ENCODE results near the gene ELL2. TPM values are rescaled to one million over a fixed set of nuclear protein-coding genes. Genes with fewer than 3 reads are reported as not detected.

Gene ELL2
- polyA plus RNA-seq, 1 donor from 2014 or later: 1.4 TPM

DNA sequence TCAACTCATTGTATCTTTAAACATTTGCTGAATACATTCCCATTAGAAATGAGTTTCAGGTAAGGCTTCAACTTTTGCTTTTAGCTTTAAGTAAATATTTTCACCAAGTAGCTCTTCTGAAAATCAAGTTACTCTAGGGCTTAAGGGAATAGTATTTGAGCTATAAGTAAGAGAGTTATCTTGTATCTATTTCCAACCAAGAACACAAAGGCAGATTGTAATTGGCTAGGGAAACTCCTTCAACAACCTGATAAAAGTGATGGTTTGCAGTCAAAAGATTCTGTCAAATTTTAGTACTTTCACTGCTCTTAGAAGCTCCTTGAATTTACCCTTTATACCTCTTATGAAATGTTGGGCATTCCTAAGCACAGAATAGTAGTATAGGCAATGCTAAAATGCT, 13.0 kb downstream of the ELL2 start:
- H4K20me1 ChIP-seq (ENCODE audit: insufficient read depth): no peaks in the 10 kb centered on the region

DNA sequence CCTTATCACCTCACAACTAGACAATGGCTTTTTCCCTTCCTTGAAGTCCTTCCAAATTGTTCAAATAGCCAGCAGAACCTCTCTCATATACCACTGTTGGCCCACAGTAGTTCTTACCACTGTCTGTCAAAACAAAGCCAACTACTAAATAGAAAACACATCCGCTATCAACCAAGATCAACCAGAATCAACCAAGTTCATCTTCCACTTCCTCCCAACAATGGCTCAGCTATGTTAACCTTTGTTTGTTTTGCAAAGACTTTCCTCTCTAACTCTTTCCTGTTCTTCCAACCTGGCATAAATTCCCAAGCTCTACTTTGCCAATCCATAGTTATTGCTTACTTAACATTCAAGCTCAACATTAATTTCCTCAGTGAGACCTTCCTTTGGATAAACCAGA, 15.2 kb downstream of the ELL2 start:
- TF ChIP-seq EZH2 (IDR thresholded peaks at IDR 0.05; ENCODE audit: borderline replicate concordance, insufficient read depth, low read length, poor library complexity, severe bottlenecking) (no peak), RAD21 (conservative IDR thresholded peaks at IDR 0.05) (no peak), TAF1 (IDR thresholded peaks at IDR 0.05; ENCODE audit: low read depth) (no peak), SMC3 (conservative IDR thresholded peaks at IDR 0.05; ENCODE audit: poor library complexity) (no peak), MXI1 (conservative IDR thresholded peaks at IDR 0.05; ENCODE audit: poor library complexity, severe bottlenecking) (no peak), EP300 (conservative IDR thresholded peaks at IDR 0.05; ENCODE audit: poor library complexity, severe bottlenecking) (no peak), POLR2AphosphoS5 (IDR thresholded peaks at IDR 0.05) (no peak)
- TF ChIP-seq, protein P1, sequence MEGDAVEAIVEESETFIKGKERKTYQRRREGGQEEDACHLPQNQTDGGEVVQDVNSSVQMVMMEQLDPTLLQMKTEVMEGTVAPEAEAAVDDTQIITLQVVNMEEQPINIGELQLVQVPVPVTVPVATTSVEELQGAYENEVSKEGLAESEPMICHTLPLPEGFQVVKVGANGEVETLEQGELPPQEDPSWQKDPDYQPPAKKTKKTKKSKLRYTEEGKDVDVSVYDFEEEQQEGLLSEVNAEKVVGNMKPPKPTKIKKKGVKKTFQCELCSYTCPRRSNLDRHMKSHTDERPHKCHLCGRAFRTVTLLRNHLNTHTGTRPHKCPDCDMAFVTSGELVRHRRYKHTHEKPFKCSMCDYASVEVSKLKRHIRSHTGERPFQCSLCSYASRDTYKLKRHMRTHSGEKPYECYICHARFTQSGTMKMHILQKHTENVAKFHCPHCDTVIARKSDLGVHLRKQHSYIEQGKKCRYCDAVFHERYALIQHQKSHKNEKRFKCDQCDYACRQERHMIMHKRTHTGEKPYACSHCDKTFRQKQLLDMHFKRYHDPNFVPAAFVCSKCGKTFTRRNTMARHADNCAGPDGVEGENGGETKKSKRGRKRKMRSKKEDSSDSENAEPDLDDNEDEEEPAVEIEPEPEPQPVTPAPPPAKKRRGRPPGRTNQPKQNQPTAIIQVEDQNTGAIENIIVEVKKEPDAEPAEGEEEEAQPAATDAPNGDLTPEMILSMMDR (IDR thresholded peaks at IDR 0.05; ENCODE audit: poor library complexity, severe bottlenecking): no peak
- TF ChIP-seq, protein P2, sequence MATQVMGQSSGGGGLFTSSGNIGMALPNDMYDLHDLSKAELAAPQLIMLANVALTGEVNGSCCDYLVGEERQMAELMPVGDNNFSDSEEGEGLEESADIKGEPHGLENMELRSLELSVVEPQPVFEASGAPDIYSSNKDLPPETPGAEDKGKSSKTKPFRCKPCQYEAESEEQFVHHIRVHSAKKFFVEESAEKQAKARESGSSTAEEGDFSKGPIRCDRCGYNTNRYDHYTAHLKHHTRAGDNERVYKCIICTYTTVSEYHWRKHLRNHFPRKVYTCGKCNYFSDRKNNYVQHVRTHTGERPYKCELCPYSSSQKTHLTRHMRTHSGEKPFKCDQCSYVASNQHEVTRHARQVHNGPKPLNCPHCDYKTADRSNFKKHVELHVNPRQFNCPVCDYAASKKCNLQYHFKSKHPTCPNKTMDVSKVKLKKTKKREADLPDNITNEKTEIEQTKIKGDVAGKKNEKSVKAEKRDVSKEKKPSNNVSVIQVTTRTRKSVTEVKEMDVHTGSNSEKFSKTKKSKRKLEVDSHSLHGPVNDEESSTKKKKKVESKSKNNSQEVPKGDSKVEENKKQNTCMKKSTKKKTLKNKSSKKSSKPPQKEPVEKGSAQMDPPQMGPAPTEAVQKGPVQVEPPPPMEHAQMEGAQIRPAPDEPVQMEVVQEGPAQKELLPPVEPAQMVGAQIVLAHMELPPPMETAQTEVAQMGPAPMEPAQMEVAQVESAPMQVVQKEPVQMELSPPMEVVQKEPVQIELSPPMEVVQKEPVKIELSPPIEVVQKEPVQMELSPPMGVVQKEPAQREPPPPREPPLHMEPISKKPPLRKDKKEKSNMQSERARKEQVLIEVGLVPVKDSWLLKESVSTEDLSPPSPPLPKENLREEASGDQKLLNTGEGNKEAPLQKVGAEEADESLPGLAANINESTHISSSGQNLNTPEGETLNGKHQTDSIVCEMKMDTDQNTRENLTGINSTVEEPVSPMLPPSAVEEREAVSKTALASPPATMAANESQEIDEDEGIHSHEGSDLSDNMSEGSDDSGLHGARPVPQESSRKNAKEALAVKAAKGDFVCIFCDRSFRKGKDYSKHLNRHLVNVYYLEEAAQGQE (IDR thresholded peaks at IDR 0.05; ENCODE audit: borderline replicate concordance): no peak
- H3F3A ChIP-seq (ENCODE audit: insufficient read depth, low read length, poor library complexity, severe bottlenecking): no peaks in the 10 kb centered on the region
- no peaks in the 10 kb centered on the region for H4K20me1 ChIP-seq (ENCODE audit: insufficient read depth)
- H3K9ac ChIP-seq (ENCODE audit: low read length): no peak overlapping the region
- H3K27me3 ChIP-seq (ENCODE audit: insufficient read depth, low read depth, low read length): no peaks in the 10 kb centered on the region
- no peaks in the 10 kb centered on the region for H3K9me3 ChIP-seq (ENCODE audit: low read length)
- H2AFZ ChIP-seq (ENCODE audit: low read depth, low read length): no peak overlapping the region
- no peak overlapping the region for H3K4me3 ChIP-seq (ENCODE audit: low read length)
- no peak overlapping the region for H3K4me2 ChIP-seq (ENCODE audit: low read length)
- no peak overlapping the region for H3K27ac ChIP-seq (ENCODE audit: low read length)
- H3K36me3 ChIP-seq (ENCODE audit: insufficient read depth, low read length): no peaks in the 10 kb centered on the region
- H3K79me2 ChIP-seq (replicated peaks; ENCODE audit: insufficient read depth, low read length): no peaks in the 10 kb centered on the region
- no peaks in the 10 kb centered on the region for H3K9me2 ChIP-seq (ENCODE audit: insufficient read depth, low read length)

More for the DNA sequence above, 13.0 kb downstream of the ELL2 start:
- no peaks in the 10 kb centered on the region for H3K36me3 ChIP-seq (ENCODE audit: insufficient read depth, low read length)
- H3K27me3 ChIP-seq (ENCODE audit: insufficient read depth, low read depth, low read length): no peaks in the 10 kb centered on the region
- no peaks in the 10 kb centered on the region for H3K9me2 ChIP-seq (ENCODE audit: insufficient read depth, low read length)
- H3K27ac ChIP-seq (ENCODE audit: low read length): no peak overlapping the region
- no peaks in the 10 kb centered on the region for H3F3A ChIP-seq (ENCODE audit: insufficient read depth, low read length, poor library complexity, severe bottlenecking)
- H2AFZ ChIP-seq (ENCODE audit: low read depth, low read length): no peak overlapping the region
- TF ChIP-seq TAF1 (IDR thresholded peaks at IDR 0.05; ENCODE audit: low read depth) (no peak), POLR2AphosphoS5 (IDR thresholded peaks at IDR 0.05) (no peak), SMC3 (conservative IDR thresholded peaks at IDR 0.05; ENCODE audit: poor library complexity) (no peak), RAD21 (conservative IDR thresholded peaks at IDR 0.05) (no peak), EZH2 (IDR thresholded peaks at IDR 0.05; ENCODE audit: borderline replicate concordance, insufficient read depth, low read length, poor library complexity, severe bottlenecking) (no peak), EP300 (conservative IDR thresholded peaks at IDR 0.05; ENCODE audit: poor library complexity, severe bottlenecking) (no peak), MXI1 (conservative IDR thresholded peaks at IDR 0.05; ENCODE audit: poor library complexity, severe bottlenecking) (no peak)
- TF ChIP-seq, protein P2 (IDR thresholded peaks at IDR 0.05; ENCODE audit: borderline replicate concordance): no peak
- TF ChIP-seq, protein P1 (IDR thresholded peaks at IDR 0.05; ENCODE audit: poor library complexity, severe bottlenecking): no peak
- no peak overlapping the region for H3K4me3 ChIP-seq (ENCODE audit: low read length)
- no peak overlapping the region for H3K4me2 ChIP-seq (ENCODE audit: low read length)
- no peaks in the 10 kb centered on the region for H3K9me3 ChIP-seq (ENCODE audit: low read length)
- H3K9ac ChIP-seq (ENCODE audit: low read length): no peak overlapping the region
- H3K79me2 ChIP-seq (replicated peaks; ENCODE audit: insufficient read depth, low read length): no peaks in the 10 kb centered on the region

All from neural cell (in vitro differentiated cells).